Fibroblast of lung (primary cell): ENCODE measurements around the gene KIF11.

Experiments
- CTCF ChIP-seq, 2 donors: IDR thresholded peaks in 1 of 2; conservative IDR thresholded peaks in 1 of 2; 1 replicate in 1 of 2; 2 replicates in 1 of 2; pipeline ENCODE4 v1.5.1; 2011 to 2012; ENCODE audit warnings: low read length in 2 of 2, control low read depth in 1 of 2, inconsistent platforms in 1 of 2, low read depth in 1 of 2, mild to moderate bottlenecking in 1 of 2
- EZH2 ChIP-seq: IDR thresholded peaks from 2 replicates; pipeline ENCODE4 v1.5.1; 2012; ENCODE audit warnings: low read length, control low read depth, mild to moderate bottlenecking; ENCODE audit errors: missing control alignments

- TF ChIP-seq EZH2 (no peak), CTCF (conservative IDR thresholded peaks at IDR 0.05 in 1 of 2, IDR thresholded peaks at IDR 0.05 in 1 of 2; ENCODE audit: low read depth in 1 of 2, low read length in 2 of 2) (no peak)
Measured at GRCh38 chr10:92547676-92548075, 45.3 kb upstream of the KIF11 start.
